OCI-LY7 (cell line): Measurements from ENCODE around the gene NDUFAF5. TPM values are rescaled to one million over a fixed set of nuclear protein-coding genes. Genes with fewer than 3 reads are reported as not detected.

Source experiments
- Bru-seq: library from RNA; stranded (reverse); fragments of 400-500 nt; gene quantifications from one replicate; lab custom pipeline; 2021; lab: Mats Ljungman, UMichigan
- BruChase-seq, 2 experiments: library from RNA; stranded (reverse); fragments of 400-500 nt; gene quantifications; one replicate each; lab custom pipeline; 2021; lab: Mats Ljungman, UMichigan
- BruUV-seq: library from RNA; stranded (reverse); fragments of 400-500 nt; replicated peaks from 2 replicates; lab custom pipeline; 2021; lab: Mats Ljungman, UMichigan
- CTCF ChIA-PET: fragments of 300-600 bp; sonication (Branson Sonifier 250); formaldehyde crosslinking; loops from one replicate; lab custom pipeline; 2022; ENCODE audit warnings: antibody characterized with exemption; ENCODE audit not compliant: unreplicated experiment; lab: Charles Lee
- POLR2A ChIA-PET: fragments of 300-600 bp; sonication (Branson Sonifier 250); formaldehyde crosslinking; loops from one replicate; lab custom pipeline; 2022; ENCODE audit warnings: antibody characterized with exemption; lab: Charles Lee
- DNase-seq: peaks from one replicate; pipeline ENCODE4 v3.0.0-alpha.2; 2015; ENCODE audit warnings: low spot score
- H2AFZ ChIP-seq: fragments of 200-600 bp; sonication (generic), shearing (Covaris generic); 2 replicates; pipeline ENCODE4 v1.6.1; 2014; ENCODE audit warnings: mild to moderate bottlenecking, antibody characterized with exemption, low read length, moderate library complexity
- H3K27ac ChIP-seq: fragments of 200-600 bp; sonication (generic); 2 replicates; pipeline ENCODE4 v1.5.1; 2014; ENCODE audit warnings: mixed run types, low read depth, mild to moderate bottlenecking, moderate library complexity, low read length, inconsistent platforms; ENCODE audit not compliant: poor library complexity, severe bottlenecking
- H3K36me3 ChIP-seq: fragments of 200-600 bp; sonication (generic); 2 replicates; pipeline ENCODE4 v1.6.1; 2014; ENCODE audit warnings: mild to moderate bottlenecking, antibody characterized with exemption, low read length, moderate library complexity, mixed read lengths; ENCODE audit not compliant: insufficient read depth
- H3K4me1 ChIP-seq: fragments of 200-600 bp; sonication (generic); 2 replicates; pipeline ENCODE4 v1.5.1; 2014; ENCODE audit warnings: mild to moderate bottlenecking, low read length; ENCODE audit not compliant: insufficient read depth, poor library complexity, severe bottlenecking
- H3K4me2 ChIP-seq: fragments of 200-600 bp; sonication (generic); 2 replicates; pipeline ENCODE4 v1.6.1; 2014; ENCODE audit warnings: mild to moderate bottlenecking, low read length
- H3K4me3 ChIP-seq: fragments of 200-600 bp; sonication (generic); 2 replicates; pipeline ENCODE4 v1.5.1; 2014; ENCODE audit warnings: mild to moderate bottlenecking, low read depth, low read length; ENCODE audit not compliant: poor library complexity, severe bottlenecking
- H3K79me2 ChIP-seq: fragments of 200-600 bp; sonication (generic); 2 replicates; pipeline ENCODE4 v1.6.1; 2016; ENCODE audit warnings: low read depth, mild to moderate bottlenecking, low read length, moderate library complexity, mixed read lengths; ENCODE audit not compliant: insufficient read depth
- H3K9me2 ChIP-seq: fragments of 200-600 bp; sonication (generic); 2 replicates; pipeline ENCODE4 v1.6.1; 2016; ENCODE audit warnings: mild to moderate bottlenecking, low read length, mixed read lengths; ENCODE audit not compliant: insufficient read depth
- H3K9me3 ChIP-seq: fragments of 200-600 bp; sonication (generic); 2 replicates; pipeline ENCODE4 v1.6.1; 2014; ENCODE audit warnings: mild to moderate bottlenecking, mixed run types, low read length, mixed read lengths
- H4K20me1 ChIP-seq: fragments of 200-600 bp; sonication (generic); 2 replicates; pipeline ENCODE4 v1.6.1; 2014; ENCODE audit warnings: mild to moderate bottlenecking, antibody characterized with exemption, low read length, moderate library complexity, mixed read lengths; ENCODE audit not compliant: insufficient read depth
- EZH2phosphoT487 ChIP-seq: fragments of 200-600 bp; sonication (generic); IDR thresholded peaks from 2 replicates; pipeline ENCODE4 v1.6.1; 2018; ENCODE audit warnings: low read depth, borderline replicate concordance, mild to moderate bottlenecking, mixed run types, antibody characterized with exemption, low read length, moderate library complexity, mixed read lengths
- intact Hi-C: fragments of 100-400 bp; cut with micrococcal nuclease; formaldehyde crosslinking; loops from one replicate; pipeline ENCODE4 v1.10.0; 2022; ENCODE audit not compliant: unreplicated experiment
- long read RNA-seq: library from polyadenylated mRNA; stranded (forward); transcript quantifications from one replicate; pipeline ENCODE4 v2.0.0, GENCODE V29; 2022
- total RNA-seq, 2 experiments: library from RNA; depleted of rRNA in 1 of 2; stranded (reverse); fragments of >200 nt in 1 of 2; shearing (Covaris generic) in 1 of 2; gene quantifications; 2 replicates each; pipeline ENCODE4 v1.2.3, GENCODE V29; 2014 to 2022
- TF ChIP-seq, protein P1 (sequence below): fragments of 200-600 bp; sonication (generic); conservative IDR thresholded peaks from 2 replicates; pipeline ENCODE4 v1.5.1; 2014; ENCODE audit warnings: mild to moderate bottlenecking, antibody characterized with exemption, low read length, moderate library complexity, mixed read lengths

NDUFAF5 gene, protein sequence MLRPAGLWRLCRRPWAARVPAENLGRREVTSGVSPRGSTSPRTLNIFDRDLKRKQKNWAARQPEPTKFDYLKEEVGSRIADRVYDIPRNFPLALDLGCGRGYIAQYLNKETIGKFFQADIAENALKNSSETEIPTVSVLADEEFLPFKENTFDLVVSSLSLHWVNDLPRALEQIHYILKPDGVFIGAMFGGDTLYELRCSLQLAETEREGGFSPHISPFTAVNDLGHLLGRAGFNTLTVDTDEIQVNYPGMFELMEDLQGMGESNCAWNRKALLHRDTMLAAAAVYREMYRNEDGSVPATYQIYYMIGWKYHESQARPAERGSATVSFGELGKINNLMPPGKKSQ
- total RNA-seq (2014; rRNA removed; shearing (Covaris generic)) = 21.5 and 27.3 TPM in 2 replicates
- total RNA-seq (2022) = 35.4 and 36.8 TPM in 2 replicates
- Bru-seq, nascent RNA = percentile 83 among the genes with signal in this experiment
- percentile 74 among the genes with signal in this experiment for BruChase-seq, experiment 1, labeled RNA remaining after a 6-hour chase
- BruChase-seq, experiment 2, labeled RNA remaining after a 2-hour chase = percentile 75 among the genes with signal in this experiment
- long read RNA-seq, full-length matches to known transcripts = 9 of 20 reads
- long read RNA-seq, partial matches to known transcripts = 0 of 20 reads
- long read RNA-seq, other reads (novel, unspliced or antisense) = 11 of 20 reads

DNA sequence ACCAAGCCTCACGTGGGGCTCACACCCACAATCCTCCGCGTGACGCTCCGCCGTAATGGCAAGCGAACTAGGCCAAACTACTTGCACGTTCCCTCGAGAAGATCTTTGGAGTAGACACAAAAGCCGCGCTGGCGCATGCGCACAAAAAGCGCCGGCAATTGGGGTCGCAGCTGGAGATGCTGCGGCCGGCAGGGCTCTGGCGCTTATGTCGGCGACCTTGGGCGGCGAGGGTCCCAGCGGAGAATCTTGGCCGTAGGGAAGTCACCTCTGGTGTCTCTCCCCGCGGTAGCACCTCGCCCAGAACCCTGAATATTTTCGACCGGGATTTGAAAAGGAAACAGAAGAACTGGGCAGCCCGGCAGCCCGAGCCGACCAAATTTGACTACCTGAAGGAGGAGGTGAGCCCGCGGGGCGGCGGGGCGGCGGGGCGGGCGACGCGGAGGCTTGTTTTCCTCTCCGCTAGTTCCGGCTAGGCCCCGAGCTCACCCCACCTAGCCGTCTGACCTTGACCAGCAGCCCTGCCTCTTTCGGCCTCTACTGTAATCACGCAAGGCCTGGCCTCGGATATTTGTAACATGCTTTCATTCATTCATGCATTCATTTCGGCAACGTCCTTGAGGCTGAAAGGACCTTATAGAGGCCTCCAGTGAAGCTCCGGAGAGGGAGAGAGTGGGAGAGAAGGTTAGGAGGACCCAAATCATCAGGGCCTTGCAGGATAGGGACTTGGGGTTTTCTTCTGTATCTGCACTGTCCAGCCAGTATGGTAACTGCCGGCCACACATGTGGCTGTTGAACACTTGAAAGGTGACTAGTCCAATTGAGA is at the start of gene NDUFAF5, which contains the start of gene ESF1:
Gene NDUFAF5 (plus strand): TSS at position 136 of the 823 bp plus-strand sequence. CDS start 41 bp downstream, at position 177.
Gene ESF1 (minus strand): TSS at position 27 of the 823 bp plus-strand sequence. CDS start 1,779 bp downstream, outside the sequence.
- peak within 1 kb of the TSS; percentile 66 for H3K27ac ChIP-seq
- H4K20me1 ChIP-seq = peaks cover 15% of the 10 kb centered on the region; the same call in 1 of the 2 replicates
- peaks cover 57% of the 10 kb centered on the region for H3K36me3 ChIP-seq
- POLR2A ChIA-PET = interaction anchor here (0.5 to 2.3 kb wide), 12 partner anchors 9 to 203 kb away, joined by 3 to 10 read pairs (median 4); no protein-coding TSS in a partner anchor
- CTCF ChIA-PET = no interaction called here
- TSS peak; percentile 58 for BruUV-seq
- peaks cover 72% of the 10 kb centered on the region for H3K79me2 ChIP-seq
- TF ChIP-seq EZH2phosphoT487 = no peak
- TF ChIP-seq, protein P1, sequence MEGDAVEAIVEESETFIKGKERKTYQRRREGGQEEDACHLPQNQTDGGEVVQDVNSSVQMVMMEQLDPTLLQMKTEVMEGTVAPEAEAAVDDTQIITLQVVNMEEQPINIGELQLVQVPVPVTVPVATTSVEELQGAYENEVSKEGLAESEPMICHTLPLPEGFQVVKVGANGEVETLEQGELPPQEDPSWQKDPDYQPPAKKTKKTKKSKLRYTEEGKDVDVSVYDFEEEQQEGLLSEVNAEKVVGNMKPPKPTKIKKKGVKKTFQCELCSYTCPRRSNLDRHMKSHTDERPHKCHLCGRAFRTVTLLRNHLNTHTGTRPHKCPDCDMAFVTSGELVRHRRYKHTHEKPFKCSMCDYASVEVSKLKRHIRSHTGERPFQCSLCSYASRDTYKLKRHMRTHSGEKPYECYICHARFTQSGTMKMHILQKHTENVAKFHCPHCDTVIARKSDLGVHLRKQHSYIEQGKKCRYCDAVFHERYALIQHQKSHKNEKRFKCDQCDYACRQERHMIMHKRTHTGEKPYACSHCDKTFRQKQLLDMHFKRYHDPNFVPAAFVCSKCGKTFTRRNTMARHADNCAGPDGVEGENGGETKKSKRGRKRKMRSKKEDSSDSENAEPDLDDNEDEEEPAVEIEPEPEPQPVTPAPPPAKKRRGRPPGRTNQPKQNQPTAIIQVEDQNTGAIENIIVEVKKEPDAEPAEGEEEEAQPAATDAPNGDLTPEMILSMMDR = no peak
- peak; percentile 97 for DNase-seq
- peaks cover 27% of the 10 kb centered on the region for H3K4me1 ChIP-seq
- H3K4me2 ChIP-seq = peak within 1 kb of the TSS; percentile 93
- peak within 1 kb of the TSS; percentile 90 for H3K4me3 ChIP-seq
- peak within 1 kb of the TSS; percentile 86 for H2AFZ ChIP-seq
- no peaks in the 10 kb centered on the region for H3K9me2 ChIP-seq
- H3K9me3 ChIP-seq = no peaks in the 10 kb centered on the region
- intact Hi-C loops = loop anchor here (10.0 kb wide), 1 partner anchor 150 kb away; the partner anchor contains the start of gene TASP1

DNA sequence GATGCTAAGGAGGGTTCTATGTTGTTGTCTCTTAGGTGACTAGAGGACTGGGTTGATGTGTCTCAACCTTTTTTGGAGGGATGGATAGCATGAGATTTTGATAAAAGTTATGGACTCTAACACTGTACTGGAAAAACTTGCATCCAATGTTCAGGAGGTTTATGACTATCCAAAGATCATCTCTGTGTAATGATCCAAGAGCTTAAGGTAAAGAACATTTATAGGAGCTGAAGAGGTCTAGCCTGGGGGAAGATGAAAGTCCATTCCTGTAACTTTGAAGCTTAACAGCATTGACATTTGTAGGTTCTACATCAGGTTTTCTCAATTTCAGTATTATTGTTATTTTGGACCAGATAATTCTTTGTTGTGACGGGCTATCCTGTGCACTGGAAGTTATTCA is 49.0 kb upstream of the NDUFAF5 start:
- H3K27ac ChIP-seq = no peak overlapping the region
- no peak for DNase-seq
- H3K79me2 ChIP-seq = no peaks in the 10 kb centered on the region
- peaks cover 67% of the 10 kb centered on the region for H3K36me3 ChIP-seq
- TF ChIP-seq, protein P1 = no peak
- no peak for TF ChIP-seq EZH2phosphoT487
- POLR2A ChIA-PET = interaction anchor here (0.6 to 1.2 kb wide), 4 partner anchors 8 to 28 kb away, joined by 3 read pairs; no protein-coding TSS in a partner anchor
- no peak overlapping the region for H3K4me3 ChIP-seq
- intact Hi-C loops = no loop called here
- CTCF ChIA-PET = no interaction called here
- H3K9me3 ChIP-seq = peaks cover 14% of the 10 kb centered on the region; the same call in 1 of the 2 replicates
- BruUV-seq = no TSS peak
- H3K9me2 ChIP-seq = no peaks in the 10 kb centered on the region
- H4K20me1 ChIP-seq = no peaks in the 10 kb centered on the region
- no peaks in the 10 kb centered on the region for H3K4me1 ChIP-seq
- H2AFZ ChIP-seq = no peak overlapping the region
- no peak overlapping the region for H3K4me2 ChIP-seq
